ENCODE measurements around the gene MKRN1. TPM values are rescaled to one million over a fixed set of nuclear protein-coding genes. Genes with fewer than 3 reads are reported as not detected.

Gene MKRN1
- total and polyA plus RNA-seq, 2 experiments from 2014 or later: 63.7 to 71.5 TPM

- H3K9me2 ChIP-seq (replicated peaks; ENCODE audit: insufficient read depth): no peaks in the 10 kb centered on the region
- no peaks in the 10 kb centered on the region for H3K36me3 ChIP-seq (replicated peaks; ENCODE audit: insufficient read depth, low read depth)
- TF ChIP-seq, protein P1, sequence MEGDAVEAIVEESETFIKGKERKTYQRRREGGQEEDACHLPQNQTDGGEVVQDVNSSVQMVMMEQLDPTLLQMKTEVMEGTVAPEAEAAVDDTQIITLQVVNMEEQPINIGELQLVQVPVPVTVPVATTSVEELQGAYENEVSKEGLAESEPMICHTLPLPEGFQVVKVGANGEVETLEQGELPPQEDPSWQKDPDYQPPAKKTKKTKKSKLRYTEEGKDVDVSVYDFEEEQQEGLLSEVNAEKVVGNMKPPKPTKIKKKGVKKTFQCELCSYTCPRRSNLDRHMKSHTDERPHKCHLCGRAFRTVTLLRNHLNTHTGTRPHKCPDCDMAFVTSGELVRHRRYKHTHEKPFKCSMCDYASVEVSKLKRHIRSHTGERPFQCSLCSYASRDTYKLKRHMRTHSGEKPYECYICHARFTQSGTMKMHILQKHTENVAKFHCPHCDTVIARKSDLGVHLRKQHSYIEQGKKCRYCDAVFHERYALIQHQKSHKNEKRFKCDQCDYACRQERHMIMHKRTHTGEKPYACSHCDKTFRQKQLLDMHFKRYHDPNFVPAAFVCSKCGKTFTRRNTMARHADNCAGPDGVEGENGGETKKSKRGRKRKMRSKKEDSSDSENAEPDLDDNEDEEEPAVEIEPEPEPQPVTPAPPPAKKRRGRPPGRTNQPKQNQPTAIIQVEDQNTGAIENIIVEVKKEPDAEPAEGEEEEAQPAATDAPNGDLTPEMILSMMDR (IDR thresholded peaks at IDR 0.05; ENCODE audit: poor library complexity): no peak
- TF ChIP-seq EZH2phosphoT487 (IDR thresholded peaks at IDR 0.05; ENCODE audit: low read depth, severe bottlenecking, unreplicated experiment) (no peak), EZH2 (IDR thresholded peaks at IDR 0.05; ENCODE audit: borderline replicate concordance) (no peak)
- H3K27me3 ChIP-seq: no peaks in the 10 kb centered on the region
- H3K4me2 ChIP-seq: no peak overlapping the region
- DNase-seq (ENCODE audit: low spot score): no peak
- no peak overlapping the region for H3K4me3 ChIP-seq
- H3K27ac ChIP-seq: no peak overlapping the region
- H2AFZ ChIP-seq: no peak overlapping the region
- no peaks in the 10 kb centered on the region for H4K20me1 ChIP-seq (ENCODE audit: insufficient read depth, poor library complexity, severe bottlenecking)
- H3K79me2 ChIP-seq: no peaks in the 10 kb centered on the region
- WGBS (ENCODE audit: low lambda C conversion rate, missing lambda C conversion rate): 97% methylated on average over 3 of the region's 3 CpGs
- no peaks in the 10 kb centered on the region for H3K9me3 ChIP-seq (ENCODE audit: low read depth)
- peaks cover 7% of the 10 kb centered on the region for H3K4me1 ChIP-seq (ENCODE audit: insufficient read depth)
Observed at GRCh38 chr7:140415361-140415760, 63.9 kb downstream of the MKRN1 start.

DNA sequence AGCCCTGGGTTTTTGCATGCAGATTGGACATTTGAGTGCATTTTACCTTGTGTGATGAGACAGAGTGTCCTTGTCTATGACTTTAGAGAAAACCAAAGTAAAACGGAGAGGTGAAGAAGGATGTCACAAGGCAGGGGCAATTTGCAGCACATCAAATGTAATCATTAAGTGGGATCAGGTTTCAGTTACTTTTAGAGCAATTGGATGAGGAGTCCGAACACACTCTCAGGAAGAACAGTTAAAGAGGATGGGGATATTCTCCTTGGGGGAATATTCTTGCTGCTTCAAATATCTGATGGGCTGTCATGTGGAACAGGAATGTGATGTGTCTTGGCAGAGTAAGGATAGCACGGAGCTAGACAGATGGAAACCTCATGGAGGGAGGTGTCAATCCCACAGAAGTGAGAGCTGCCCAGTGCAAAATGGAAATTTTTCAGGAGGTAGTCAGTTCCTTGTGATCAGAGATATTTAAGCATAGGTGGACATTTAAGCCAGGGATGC, 74.7 kb downstream of the MKRN1 start:
- no peak for DNase-seq (ENCODE audit: low spot score)
- 33% methylated on average over 3 of the region's 3 CpGs for WGBS (ENCODE audit: low lambda C conversion rate, missing lambda C conversion rate)
- no peaks in the 10 kb centered on the region for H3K9me2 ChIP-seq (replicated peaks; ENCODE audit: insufficient read depth)
- H3K4me1 ChIP-seq (ENCODE audit: insufficient read depth): no peaks in the 10 kb centered on the region
- peak overlapping the region; percentile 13 for H3K4me3 ChIP-seq
- no peak for TF ChIP-seq EZH2 (IDR thresholded peaks at IDR 0.05; ENCODE audit: borderline replicate concordance)
- H3K79me2 ChIP-seq: no peaks in the 10 kb centered on the region
- H3K27ac ChIP-seq: peak overlapping the region; percentile 33
- no peaks in the 10 kb centered on the region for H3K9me3 ChIP-seq (ENCODE audit: low read depth)
- H3K36me3 ChIP-seq (replicated peaks; ENCODE audit: insufficient read depth, low read depth): no peaks in the 10 kb centered on the region
- no peaks in the 10 kb centered on the region for H4K20me1 ChIP-seq (ENCODE audit: insufficient read depth, poor library complexity, severe bottlenecking)
- H3K27me3 ChIP-seq: no peaks in the 10 kb centered on the region
- H3K4me2 ChIP-seq: peak overlapping the region; percentile 79
- H2AFZ ChIP-seq: peak overlapping the region; percentile 85

DNA sequence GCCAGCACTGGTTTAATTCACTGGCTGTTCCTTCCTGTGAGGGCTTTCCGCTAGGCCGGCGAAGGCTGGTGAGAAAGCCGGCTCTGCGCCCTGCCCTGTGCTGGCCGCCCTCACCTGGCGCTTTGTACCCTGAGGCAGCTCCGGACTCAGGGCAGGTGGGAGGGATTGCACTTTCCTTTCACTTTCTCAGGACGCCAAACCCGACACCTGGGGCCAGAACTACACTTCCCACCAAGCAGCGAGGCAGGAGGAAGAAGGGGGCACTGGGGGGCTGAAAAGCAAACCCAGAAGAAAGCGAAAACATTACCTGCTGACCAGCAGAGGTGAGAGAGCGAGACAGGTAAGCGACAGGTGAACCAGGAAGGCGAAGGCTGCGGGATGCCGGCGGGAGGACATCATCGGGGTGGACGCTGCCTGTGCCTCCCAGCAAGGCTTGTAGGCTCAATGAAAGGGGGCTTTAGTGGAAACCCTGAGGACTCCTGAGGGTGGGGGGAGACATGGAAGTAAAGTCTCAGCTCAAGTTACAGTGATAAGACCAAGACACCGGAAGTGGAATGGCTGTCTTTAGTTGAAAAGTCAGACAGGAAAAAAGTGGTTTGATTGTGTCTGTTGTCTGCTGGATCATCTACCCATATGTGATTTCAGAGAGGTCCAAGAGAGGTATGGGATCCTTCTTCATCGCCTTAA, 75.3 kb downstream of the MKRN1 start, which contains the start of gene RAB19:
Gene RAB19, plus strand, starts transcription at position 181 of the 687 bp plus-strand sequence. CDS start 3,589 bp downstream, outside the sequence.
- H4K20me1 ChIP-seq (ENCODE audit: insufficient read depth, poor library complexity, severe bottlenecking): no peaks in the 10 kb centered on the region
- H2AFZ ChIP-seq: peak within 1 kb of the TSS; percentile 85
- no peaks in the 10 kb centered on the region for H3K9me2 ChIP-seq (replicated peaks; ENCODE audit: insufficient read depth)
- H3K36me3 ChIP-seq (replicated peaks; ENCODE audit: insufficient read depth, low read depth): no peaks in the 10 kb centered on the region
- peak within 1 kb of the TSS; percentile 33 for H3K27ac ChIP-seq
- H3K27me3 ChIP-seq: no peaks in the 10 kb centered on the region
- no peaks in the 10 kb centered on the region for H3K79me2 ChIP-seq
- H3K9me3 ChIP-seq (ENCODE audit: low read depth): no peaks in the 10 kb centered on the region
- H3K4me3 ChIP-seq: peak within 1 kb of the TSS; percentile 13
- TF ChIP-seq EZH2phosphoT487 (IDR thresholded peaks at IDR 0.05; ENCODE audit: low read depth, severe bottlenecking, unreplicated experiment) (no peak), EZH2 (IDR thresholded peaks at IDR 0.05; ENCODE audit: borderline replicate concordance) (no peak)
- TF ChIP-seq, protein P1 (IDR thresholded peaks at IDR 0.05; ENCODE audit: poor library complexity): no peak
- no peaks in the 10 kb centered on the region for H3K4me1 ChIP-seq (ENCODE audit: insufficient read depth)
- peak; percentile 72 for DNase-seq (ENCODE audit: low spot score)
- peak within 1 kb of the TSS; percentile 79 for H3K4me2 ChIP-seq
- WGBS (ENCODE audit: low lambda C conversion rate, missing lambda C conversion rate): 7% methylated on average over 21 of the region's 22 CpGs

Other genes with a start within 250 kb of the MKRN1 start
- 40.4 and 64.5 TPM in 2 replicates for gene SLC37A3, start 81.0 kb downstream of the MKRN1 start, total RNA-seq
- 39.5 and 44.9 TPM in 2 replicates for gene SLC37A3, start 81.0 kb downstream of the MKRN1 start, polyA plus RNA-seq
- gene RAB19, start 75.4 kb downstream of the MKRN1 start, total RNA-seq: 2.6 and 4.2 TPM in 2 replicates
- gene RAB19, start 75.4 kb downstream of the MKRN1 start, polyA plus RNA-seq: 0.72 and 1.3 TPM in 2 replicates
- gene DENND2A, start 161.3 kb upstream of the MKRN1 start, total RNA-seq: 5.9 and 6.7 TPM in 2 replicates
- 8.4 and 8.8 TPM in 2 replicates for gene DENND2A, start 161.3 kb upstream of the MKRN1 start, polyA plus RNA-seq
- gene ADCK2, start 193.4 kb upstream of the MKRN1 start, total RNA-seq: 22.4 and 22.8 TPM in 2 replicates
- 24.2 and 25.3 TPM in 2 replicates for gene ADCK2, start 193.4 kb upstream of the MKRN1 start, polyA plus RNA-seq
- 343 and 372 TPM in 2 replicates for gene NDUFB2, start 217.2 kb upstream of the MKRN1 start, total RNA-seq
- gene NDUFB2, start 217.2 kb upstream of the MKRN1 start, polyA plus RNA-seq: 312 and 379 TPM in 2 replicates